ENCODE results near the gene RPGRIP1L. TPM values are rescaled to one million over a fixed set of nuclear protein-coding genes. Genes with fewer than 3 reads are reported as not detected.

The RPGRIP1L gene
- total and polyA plus RNA-seq, 2 of the 13 experiments (the other 11 are each of a cell fraction or from before 2014, with no cell fraction given) = 5.0 to 13.5 TPM

GRCh38 chr16:53588081-53588648 is 115.5 kb downstream of the RPGRIP1L start:
- H3K36me3 ChIP-seq (replicated peaks in 1 of 2; ENCODE audit: control insufficient read depth in 1 of 2, insufficient read depth in 2 of 2, low read length in 2 of 2) = no peaks in the 10 kb centered on the region
- H3K27me3 ChIP-seq (ENCODE audit: control insufficient read depth in 1 of 2, insufficient read depth in 2 of 2, low read length in 2 of 2) = no peaks in the 10 kb centered on the region
- ATAC-seq (no peak), FAIRE-seq (no peak), DNase-seq (ENCODE audit: low spot score) (no peak)
- H3K4me2 ChIP-seq (ENCODE audit: low read depth, low read length) = no peak overlapping the region
- CTCF ChIA-PET (ENCODE audit: low intra/inter-chr PET ratio, low total read pairs) = no interaction called here
- no TSS peak for BruUV-seq (replicated peaks)
- no peak overlapping the region for H2AFZ ChIP-seq (ENCODE audit: low read length)
- H3K9ac ChIP-seq (ENCODE audit: insufficient read depth, low read depth, low read length) = no peak overlapping the region
- intact Hi-C loops (cut with micrococcal nuclease; ENCODE audit: unreplicated experiment) (no loop called here), in situ Hi-C loops (cut with HindIII; ENCODE audit: extremely low pct_ligation_motif_present, low pct_unique_long_range_greater_than_20kb) (no loop called here)
- TF ChIP-seq RAD51 (IDR thresholded peaks at IDR 0.05; ENCODE audit: borderline replicate concordance) = peak; percentile 75
- TF ChIP-seq E2F2 (CRISPR knock-in tag; IDR thresholded peaks at IDR 0.05; ENCODE audit: borderline replicate concordance) = no peak
- no peak for TF ChIP-seq SOX6 (IDR thresholded peaks at IDR 0.05)
- no peak for TF ChIP-seq SOX6 (CRISPR knock-in tag; IDR thresholded peaks at IDR 0.05)
- no peak for TF ChIP-seq ZNF235 (CRISPR knock-in tag; IDR thresholded peaks at IDR 0.05; ENCODE audit: borderline replicate concordance)
- POLR2A ChIA-PET = no interaction called here
- H3K27ac ChIP-seq (ENCODE audit: extremely low read length, insufficient read depth, low read length) = no peak overlapping the region
- no peaks in the 10 kb centered on the region for H3K4me1 ChIP-seq (ENCODE audit: insufficient read depth, low read length)
- 49% methylated on average over 3 of the region's 3 CpGs for WGBS (ENCODE audit: low lambda C conversion rate)
- H3K4me3 ChIP-seq (replicated peaks in 1 of 3; ENCODE audit: insufficient read depth in 1 of 3, low read depth in 2 of 3, low read length in 3 of 3) = no peak overlapping the region
- H3K9me3 ChIP-seq (ENCODE audit: low read length) = no peaks in the 10 kb centered on the region
- no peaks in the 10 kb centered on the region for H3K79me2 ChIP-seq (ENCODE audit: insufficient read depth, low read length)
- no peaks in the 10 kb centered on the region for H4K20me1 ChIP-seq (ENCODE audit: insufficient read depth, low read length)

GRCh38 chr16:53583401-53583800 is 120.3 kb downstream of the RPGRIP1L start:
- no peaks in the 10 kb centered on the region for H4K20me1 ChIP-seq (ENCODE audit: insufficient read depth, low read length)
- in situ Hi-C loops (cut with HindIII; ENCODE audit: extremely low pct_ligation_motif_present, low pct_unique_long_range_greater_than_20kb) (no loop called here), intact Hi-C loops (cut with micrococcal nuclease; ENCODE audit: unreplicated experiment) (no loop called here)
- no peaks in the 10 kb centered on the region for H3K79me2 ChIP-seq (ENCODE audit: insufficient read depth, low read length)
- H3K27ac ChIP-seq (ENCODE audit: extremely low read length, insufficient read depth, low read length) = no peak overlapping the region
- 0 out of 2 replicates have a peak, but pooled peaks cover 7% of the 10 kb centered on the region for H3K4me1 ChIP-seq (ENCODE audit: insufficient read depth, low read length)
- POLR2A ChIA-PET = no interaction called here
- H3K27me3 ChIP-seq (ENCODE audit: control insufficient read depth in 1 of 2, insufficient read depth in 2 of 2, low read length in 2 of 2) = no peaks in the 10 kb centered on the region; a peak in 1 of 5 replicates
- H2AFZ ChIP-seq (ENCODE audit: low read length) = no peak overlapping the region
- CTCF ChIA-PET (ENCODE audit: low intra/inter-chr PET ratio, low total read pairs) = no interaction called here
- no peaks in the 10 kb centered on the region for H3K9me3 ChIP-seq (ENCODE audit: low read length)
- H3K4me2 ChIP-seq (ENCODE audit: low read depth, low read length) = no peak overlapping the region
- BruUV-seq (replicated peaks) = no TSS peak
- WGBS (ENCODE audit: low lambda C conversion rate) = 77% methylated on average over 2 of the region's 2 CpGs
- DNase-seq (ENCODE audit: low spot score) (no peak), ATAC-seq (no peak), FAIRE-seq (no peak)
- H3K4me3 ChIP-seq (replicated peaks in 1 of 3; ENCODE audit: insufficient read depth in 1 of 3, low read depth in 2 of 3, low read length in 3 of 3) = no peak overlapping the region
- H3K9ac ChIP-seq (ENCODE audit: insufficient read depth, low read depth, low read length) = no peak overlapping the region
- no peaks in the 10 kb centered on the region for H3K36me3 ChIP-seq (replicated peaks in 1 of 2; ENCODE audit: control insufficient read depth in 1 of 2, insufficient read depth in 2 of 2, low read length in 2 of 2)
- TF ChIP-seq CEBPG (CRISPR knock-in tag; IDR thresholded peaks at IDR 0.05) (no peak), MIER2 (CRISPR knock-in tag; IDR thresholded peaks at IDR 0.05) (no peak), ZNF788 (CRISPR knock-in tag; IDR thresholded peaks at IDR 0.05; ENCODE audit: borderline replicate concordance) (no peak), JDP2 (CRISPR knock-in tag; IDR thresholded peaks at IDR 0.05; ENCODE audit: borderline replicate concordance) (no peak), JUNB (CRISPR knock-in tag; IDR thresholded peaks at IDR 0.05; ENCODE audit: borderline replicate concordance) (no peak), NFE2 (CRISPR knock-in tag; IDR thresholded peaks at IDR 0.05) (no peak), ZNF678 (CRISPR knock-in tag; IDR thresholded peaks at IDR 0.05) (no peak), HOMEZ (CRISPR knock-in tag; IDR thresholded peaks at IDR 0.05; ENCODE audit: low read depth) (no peak)
